Body of pancreas (tissue), 4 donors: ENCODE data around the gene TRMT6. TPM values are rescaled to one million over a fixed set of nuclear protein-coding genes. Genes with fewer than 3 reads are reported as not detected.

Source experiments
- ATAC-seq: fragments of 150-250 bp; one replicate; pipeline ENCODE4 v1.9.1; 2016
- DNase-seq, 4 donors: peaks; one replicate each; pipeline ENCODE4 v3.0.0-alpha.2; 2019
- H3K27ac ChIP-seq, 4 donors: fragments of 200-600 bp; sonication (generic); 1 replicate in 3 of 4; 2 replicates in 1 of 4; pipeline versions ENCODE4 v1.5.1 to v1.6.1; 2016 to 2019; ENCODE audit warnings: mild to moderate bottlenecking in 1 of 4, mixed read lengths in 1 of 4, moderate library complexity in 1 of 4
- H3K27me3 ChIP-seq, 2 donors: fragments of 200-600 bp; sonication (generic); one replicate each; pipeline ENCODE4 v1.6.0; 2016; ENCODE audit warnings: mild to moderate bottlenecking in 1 of 2
- H3K36me3 ChIP-seq, 2 donors: fragments of 200-600 bp; sonication (generic); replicated peaks in 1 of 2; 2 replicates each; pipeline ENCODE4 v1.5.1; 2016; ENCODE audit warnings: low read depth in 2 of 2; ENCODE audit not compliant: insufficient read depth in 1 of 2
- H3K4me1 ChIP-seq: fragments of 200-600 bp; sonication (generic); one replicate; pipeline ENCODE4 v1.6.0; 2016
- H3K4me3 ChIP-seq, 2 donors: fragments of 200-600 bp; sonication (generic); 1 replicate in 1 of 2; 2 replicates in 1 of 2; pipeline ENCODE4 v1.5.1; 2016 to 2019
- H3K9me3 ChIP-seq, 3 donors: fragments of 200-600 bp; sonication (generic); 1 replicate in 2 of 3; 2 replicates in 1 of 3; pipeline ENCODE4 v1.5.1; 2016
- POLR2A ChIP-seq, 3 donors: fragments of 450-650 bp; IDR thresholded peaks; one replicate each; pipeline ENCODE4 v1.6.1; 2016; ENCODE audit warnings: antibody characterized with exemption in 3 of 3, mild to moderate bottlenecking in 2 of 3
- WGBS, 2 donors: methylation state at CpG; one replicate each; pipeline ENCODE4 v1.1.5; 2017; 5-methylcytosine and 5-hydroxymethylcytosine counted together
- intact Hi-C: fragments of 100-400 bp; cut with DNase I; formaldehyde crosslinking; loops from one replicate; pipeline ENCODE4 v1.15.1; 2023
- total RNA-seq, 2 donors: library from RNA; depleted of rRNA; stranded (reverse); fragments of >200 nt; gene quantifications; one replicate each; pipeline ENCODE4 v1.1.0, GENCODE V29; 2016
- TF ChIP-seq, protein P1 (sequence below), 7 experiments: fragments of 450-650 bp in 4 of 7; fragments of 200-600 bp in 3 of 7; sonication (generic) in 3 of 7; IDR thresholded peaks; one replicate each; pipeline ENCODE4 v1.5.1; 2016 to 2019; ENCODE audit warnings: antibody characterized with exemption in 7 of 7

TRMT6 gene
- total RNA-seq, 2 donors from 2014 or later: 5.2 to 8.6 TPM

DNA sequence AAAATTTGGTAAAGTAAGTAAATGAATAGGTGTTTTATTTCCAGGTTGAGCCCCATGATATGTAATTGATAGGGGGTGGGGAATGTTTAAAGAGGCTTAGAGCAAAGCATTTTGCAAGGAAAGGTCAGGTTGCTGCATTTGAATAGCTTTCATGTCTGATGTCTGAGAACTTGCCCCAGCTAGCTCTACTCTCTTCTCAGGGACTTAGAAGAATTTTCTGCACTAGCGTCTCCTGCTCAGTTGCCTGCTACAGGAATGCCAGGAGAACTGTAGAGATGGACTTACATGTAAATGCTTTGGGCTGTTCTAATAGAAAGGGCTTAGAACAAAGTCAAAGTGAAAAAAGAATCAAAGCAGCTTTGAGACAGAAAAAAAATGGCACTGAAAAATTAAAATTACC lies 35.5 kb downstream of the TRMT6 start:
- intact Hi-C loops: no loop called here
- DNase-seq (no peak), ATAC-seq (no peak)
- no peaks in the 10 kb centered on the region for H3K27me3 ChIP-seq
- no peak for TF ChIP-seq POLR2A (IDR thresholded peaks at IDR 0.05)
- TF ChIP-seq, protein P1, sequence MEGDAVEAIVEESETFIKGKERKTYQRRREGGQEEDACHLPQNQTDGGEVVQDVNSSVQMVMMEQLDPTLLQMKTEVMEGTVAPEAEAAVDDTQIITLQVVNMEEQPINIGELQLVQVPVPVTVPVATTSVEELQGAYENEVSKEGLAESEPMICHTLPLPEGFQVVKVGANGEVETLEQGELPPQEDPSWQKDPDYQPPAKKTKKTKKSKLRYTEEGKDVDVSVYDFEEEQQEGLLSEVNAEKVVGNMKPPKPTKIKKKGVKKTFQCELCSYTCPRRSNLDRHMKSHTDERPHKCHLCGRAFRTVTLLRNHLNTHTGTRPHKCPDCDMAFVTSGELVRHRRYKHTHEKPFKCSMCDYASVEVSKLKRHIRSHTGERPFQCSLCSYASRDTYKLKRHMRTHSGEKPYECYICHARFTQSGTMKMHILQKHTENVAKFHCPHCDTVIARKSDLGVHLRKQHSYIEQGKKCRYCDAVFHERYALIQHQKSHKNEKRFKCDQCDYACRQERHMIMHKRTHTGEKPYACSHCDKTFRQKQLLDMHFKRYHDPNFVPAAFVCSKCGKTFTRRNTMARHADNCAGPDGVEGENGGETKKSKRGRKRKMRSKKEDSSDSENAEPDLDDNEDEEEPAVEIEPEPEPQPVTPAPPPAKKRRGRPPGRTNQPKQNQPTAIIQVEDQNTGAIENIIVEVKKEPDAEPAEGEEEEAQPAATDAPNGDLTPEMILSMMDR (IDR thresholded peaks at IDR 0.05): no peak
- H3K4me3 ChIP-seq: no peak overlapping the region
- H3K36me3 ChIP-seq: no peaks in the 10 kb centered on the region
- 0 to 57% methylated on average over 1 of the region's 1 CpG for whole genome bisulfite sequencing, 2 donors
- peaks cover 10% of the 10 kb centered on the region for H3K4me1 ChIP-seq
- H3K27ac ChIP-seq: no peak overlapping the region
- H3K9me3 ChIP-seq: no peaks in the 10 kb centered on the region

DNA sequence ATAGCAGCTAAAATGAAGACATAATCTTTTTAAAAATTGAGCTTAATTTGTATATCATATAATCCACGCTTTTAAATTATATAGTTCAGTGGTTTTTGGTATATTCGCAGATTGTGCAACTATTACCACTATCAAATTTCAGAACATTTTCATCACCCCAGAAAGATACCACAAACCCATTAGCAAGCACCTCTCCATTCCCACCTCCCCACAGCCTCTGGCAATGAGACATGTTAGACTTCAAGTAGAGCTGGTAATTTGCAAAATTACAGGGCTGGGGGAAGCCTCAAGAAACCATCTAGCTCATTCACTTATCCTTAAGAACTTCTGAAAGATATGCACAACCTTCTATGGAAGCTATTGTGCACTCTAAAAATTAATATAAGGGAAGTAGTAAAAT lies 37.2 kb downstream of the TRMT6 start:
- no peak overlapping the region for H3K27ac ChIP-seq
- H3K9me3 ChIP-seq: no peaks in the 10 kb centered on the region
- no peaks in the 10 kb centered on the region for H3K36me3 ChIP-seq
- no peak for TF ChIP-seq POLR2A (IDR thresholded peaks at IDR 0.05)
- TF ChIP-seq, protein P1 (IDR thresholded peaks at IDR 0.05): no peak
- intact Hi-C loops: no loop called here
- ATAC-seq (no peak), DNase-seq (no peak)
- peaks cover 10% of the 10 kb centered on the region for H3K4me1 ChIP-seq
- WGBS, 2 donors: 78 to 80% methylated on average over 2 of the region's 2 CpGs
- H3K27me3 ChIP-seq: no peaks in the 10 kb centered on the region
- H3K4me3 ChIP-seq: no peak overlapping the region

DNA sequence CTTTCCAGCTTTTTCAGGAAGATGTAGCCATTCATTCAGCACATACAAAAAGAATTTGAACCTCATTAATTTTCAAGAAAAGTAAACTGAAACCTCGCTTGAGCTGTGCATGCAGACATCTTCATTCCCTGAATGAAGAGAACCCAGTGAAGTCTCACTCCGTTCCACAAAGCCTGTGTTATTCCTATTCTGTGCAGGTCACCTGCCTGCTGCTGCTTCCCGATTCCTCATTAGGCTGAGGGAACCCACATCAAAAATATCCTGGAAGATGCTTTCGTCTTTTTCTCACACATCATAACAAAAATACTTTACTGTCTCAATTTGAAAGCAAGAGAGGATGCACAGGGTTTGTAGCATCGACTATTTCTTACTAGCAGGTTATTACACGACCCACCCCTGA lies 40.1 kb downstream of the TRMT6 start:
- ATAC-seq (no peak), DNase-seq (no peak)
- Histone ChIP-seq H3K9me3 (no peaks in the 10 kb centered on the region), H3K4me1 (peaks cover 10% of the 10 kb centered on the region), H3K4me3 (no peak overlapping the region), H3K36me3 (no peaks in the 10 kb centered on the region), H3K27ac (no peak overlapping the region), H3K27me3 (no peaks in the 10 kb centered on the region)
- TF ChIP-seq, protein P1 (IDR thresholded peaks at IDR 0.05): no peak
- no peak for TF ChIP-seq POLR2A (IDR thresholded peaks at IDR 0.05)
- intact Hi-C loops: no loop called here
- WGBS, 2 donors: 51 to 52% methylated on average over 6 of the region's 6 CpGs

DNA sequence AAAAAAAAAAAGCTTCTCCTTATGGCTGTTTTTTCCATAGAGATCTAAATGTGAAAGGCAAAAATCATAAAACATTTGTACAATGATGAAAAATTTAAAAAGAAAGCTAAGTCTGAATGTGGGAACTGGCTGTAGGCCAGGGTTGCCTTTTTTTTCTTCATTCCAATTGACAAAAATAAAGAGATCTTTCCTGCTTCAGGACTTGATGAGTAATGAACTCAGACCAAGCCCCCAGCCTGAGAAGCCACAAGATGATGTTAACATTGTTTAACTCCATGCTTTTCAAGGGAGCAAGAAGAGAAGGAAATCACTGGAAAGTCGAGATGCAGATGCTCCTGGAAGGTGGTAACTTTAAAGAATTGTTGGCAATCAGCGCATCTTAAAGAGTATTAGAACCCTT lies 41.4 kb downstream of the TRMT6 start:
- no peak for DNase-seq
- ATAC-seq: no peak
- Histone ChIP-seq H3K27ac (no peak overlapping the region), H3K9me3 (no peaks in the 10 kb centered on the region), H3K36me3 (no peaks in the 10 kb centered on the region), H3K27me3 (no peaks in the 10 kb centered on the region), H3K4me3 (no peak overlapping the region), H3K4me1 (peaks cover 10% of the 10 kb centered on the region)
- TF ChIP-seq, protein P1 (IDR thresholded peaks at IDR 0.05): no peak
- no peak for TF ChIP-seq POLR2A (IDR thresholded peaks at IDR 0.05)
- intact Hi-C loops: no loop called here
- 58 to 61% methylated on average over 2 of the region's 2 CpGs for WGBS, 2 donors

DNA sequence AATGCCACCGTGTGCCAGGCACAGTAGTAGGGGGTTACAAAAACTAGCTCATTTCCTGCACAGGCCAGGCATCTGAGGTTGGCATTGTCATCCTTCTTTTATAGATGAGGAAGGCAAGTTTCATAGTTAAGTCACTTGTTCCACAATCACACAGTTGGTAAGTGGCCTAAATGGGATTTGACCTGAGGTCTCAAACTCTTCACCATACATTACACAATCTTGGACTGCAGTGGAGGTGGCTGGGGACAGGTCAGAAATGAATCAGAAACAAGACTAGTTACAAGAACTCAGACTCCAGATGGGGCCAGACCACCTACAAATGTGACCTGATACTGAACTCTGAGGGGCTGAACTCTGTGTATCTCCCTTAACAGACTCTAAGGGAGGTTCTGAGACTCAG lies 49.4 kb downstream of the TRMT6 start:
- ATAC-seq: no peak
- intact Hi-C loops: no loop called here
- Histone ChIP-seq H3K27ac (no peak overlapping the region), H3K27me3 (no peaks in the 10 kb centered on the region), H3K4me3 (no peak overlapping the region), H3K36me3 (no peaks in the 10 kb centered on the region), H3K4me1 (no peaks in the 10 kb centered on the region), H3K9me3 (no peaks in the 10 kb centered on the region)
- DNase-seq: no peak
- 65 to 74% methylated on average over 1 of the region's 1 CpG for WGBS, 2 donors
- TF ChIP-seq, protein P1 (IDR thresholded peaks at IDR 0.05): no peak
- TF ChIP-seq POLR2A (IDR thresholded peaks at IDR 0.05): no peak
